ENCODE data around the gene NETO1.

NETO1 gene

GRCh38 chr18:72727038-72727655, 140.6 kb downstream of the NETO1 start:
- DNase-seq, result no peak

GRCh38 chr18:72726201-72726600, 141.6 kb downstream of the NETO1 start:
- no peak for DNase-seq

- no peak for DNase-seq
Measured at GRCh38 chr18:72721330-72721729, 146.5 kb downstream of the NETO1 start.

GRCh38 chr18:72720116-72720515, 147.7 kb downstream of the NETO1 start:
- DNase-seq, result no peak

GRCh38 chr18:72704202-72704601, 163.6 kb downstream of the NETO1 start:
- DNase-seq, result no peak

- DNase-seq, result no peak
Measured at GRCh38 chr18:72700961-72701710, 166.7 kb downstream of the NETO1 start.

- DNase-seq, result no peak
Measured at GRCh38 chr18:72697706-72698105, 170.1 kb downstream of the NETO1 start.

- no peak for DNase-seq
Measured at GRCh38 chr18:72692595-72692994, 175.2 kb downstream of the NETO1 start.
